Limb (tissue), 2 donors: ENCODE data around the gene TMEM53.
"Not testable (repeated sequence)": the region's sequence is repeated elsewhere in the genome, so short reads cannot be mapped to it uniquely, and the experiment has no call there.

Experiments used
- DNase-seq, 2 donors: peaks; one replicate each; pipeline ENCODE4 v3.0.0-alpha.2; 2016; ENCODE audit errors: extremely low spot score in 2 of 2

Gene TMEM53

GRCh38 chr1:44674113-44675000 lies at the start of gene TMEM53, which contains the start of gene ARMH1:
Gene TMEM53, minus strand, starts transcription at chr1:44674481. Its CDS starts 90 bp downstream, at chr1:44674391.
Gene ARMH1, plus strand, starts transcription at chr1:44674714. Its CDS starts 14,984 bp downstream, at chr1:44689698.
- DNase-seq, result peak; percentile 98

GRCh38 chr1:44723496-44724295 lies 49.4 kb upstream of the TMEM53 start:
- no peak for DNase-seq

- DNase-seq, result no peak
These were observed 48.8 kb upstream of the TMEM53 start for GRCh38 chr1:44723064-44723463.

- peak in 1 of 2 donors; percentile 10 for DNase-seq
These were observed 47.4 kb upstream of the TMEM53 start for GRCh38 chr1:44721485-44722361.

- no peak for DNase-seq
These were observed 46.0 kb upstream of the TMEM53 start for GRCh38 chr1:44720281-44720680.

- DNase-seq, result no peak
These were observed 45.0 kb upstream of the TMEM53 start for GRCh38 chr1:44719318-44719717.

GRCh38 chr1:44718091-44718490 lies 43.8 kb upstream of the TMEM53 start:
- no peak for DNase-seq

- no peak for DNase-seq
These were observed 43.4 kb upstream of the TMEM53 start for GRCh38 chr1:44717653-44718052.

GRCh38 chr1:44717156-44717555 lies 42.9 kb upstream of the TMEM53 start:
- DNase-seq, result no peak

- DNase-seq, result peak; percentile 73 to 81
These were observed 40.8 kb upstream of the TMEM53 start for GRCh38 chr1:44714944-44715571.

GRCh38 chr1:44714532-44714931 lies 40.3 kb upstream of the TMEM53 start:
- no peak for DNase-seq

GRCh38 chr1:44713321-44713781 lies 39.1 kb upstream of the TMEM53 start:
- DNase-seq, result no peak

- DNase-seq, result peak in 1 of 2 donors; percentile 32
These were observed 33.9 kb upstream of the TMEM53 start for GRCh38 chr1:44707959-44708831.

GRCh38 chr1:44707112-44707881 lies 33.0 kb upstream of the TMEM53 start:
- no peak for DNase-seq

- DNase-seq, result no peak
These were observed 31.7 kb upstream of the TMEM53 start for GRCh38 chr1:44705938-44706337.

- no peak for DNase-seq
These were observed 31.2 kb upstream of the TMEM53 start for GRCh38 chr1:44705470-44705869.

- no peak for DNase-seq
These were observed 26.9 kb upstream of the TMEM53 start for GRCh38 chr1:44701141-44701573.

- no peak for DNase-seq
These were observed 26.3 kb upstream of the TMEM53 start for GRCh38 chr1:44700573-44700972.

GRCh38 chr1:44699375-44699774 lies 25.1 kb upstream of the TMEM53 start:
- DNase-seq, result not testable (repeated sequence)
